HEK293 (cell line): ENCODE results near the gene RNASE4.

Experiments
- CTCF ChIP-seq: fragments of 450-650 bp; formaldehyde crosslinking; IDR thresholded peaks from 2 replicates; pipeline ENCODE4 v1.5.1; 2016; ENCODE audit warnings: missing biosample characterization, missing genetic modification characterization
- KLF16 ChIP-seq: fragments of 450-650 bp; formaldehyde crosslinking; IDR thresholded peaks from 2 replicates; pipeline ENCODE4 v1.5.1; 2017; ENCODE audit warnings: missing biosample characterization, missing genetic modification characterization
- PATZ1 ChIP-seq: fragments of 450-650 bp; formaldehyde crosslinking; IDR thresholded peaks from 2 replicates; pipeline ENCODE4 v1.5.1; 2016; ENCODE audit warnings: missing biosample characterization, missing genetic modification characterization
- PBX3 ChIP-seq: sonication (generic); formaldehyde crosslinking; IDR thresholded peaks from 2 replicates; pipeline ENCODE4 v1.8.1; 2022; ENCODE audit warnings: mild to moderate bottlenecking, moderate library complexity, missing genetic modification reagents
- REST ChIP-seq: fragments of 450-650 bp; formaldehyde crosslinking; IDR thresholded peaks from 2 replicates; pipeline ENCODE4 v1.5.1; 2016; ENCODE audit warnings: missing biosample characterization, missing genetic modification characterization
- SETDB1 ChIP-seq: IDR thresholded peaks from one replicate; pipeline ENCODE4 v1.6.1; 2017; ENCODE audit warnings: mild to moderate bottlenecking, low read length, moderate library complexity, mixed read lengths; ENCODE audit not compliant: insufficient read length
- ZBTB48 ChIP-seq: fragments of 450-650 bp; formaldehyde crosslinking; IDR thresholded peaks from 2 replicates; pipeline ENCODE4 v1.5.1; 2016; ENCODE audit warnings: missing biosample characterization, missing genetic modification characterization
- ZNF157 ChIP-seq: fragments of 450-650 bp; formaldehyde crosslinking; IDR thresholded peaks from 2 replicates; pipeline ENCODE4 v1.5.1; 2016; ENCODE audit warnings: missing biosample characterization, missing genetic modification characterization
- ZNF169 ChIP-seq: fragments of 450-650 bp; formaldehyde crosslinking; IDR thresholded peaks from 2 replicates; pipeline ENCODE4 v1.5.1; 2016; ENCODE audit warnings: missing biosample characterization, missing genetic modification characterization
- ZNF423 ChIP-seq: fragments of 450-650 bp; formaldehyde crosslinking; IDR thresholded peaks from 2 replicates; pipeline ENCODE4 v1.5.1; 2016; ENCODE audit warnings: missing biosample characterization, missing genetic modification characterization
- ZNF561 ChIP-seq: fragments of 450-650 bp; IDR thresholded peaks from 2 replicates; pipeline ENCODE4 v1.5.1; 2018; ENCODE audit warnings: missing biosample characterization, missing genetic modification characterization, borderline replicate concordance
- ZNF670 ChIP-seq: fragments of 450-650 bp; formaldehyde crosslinking; IDR thresholded peaks from 2 replicates; pipeline ENCODE4 v1.5.1; 2016; ENCODE audit warnings: missing biosample characterization, missing genetic modification characterization, low read depth
- ZNF704 ChIP-seq: fragments of 450-650 bp; formaldehyde crosslinking; IDR thresholded peaks from 2 replicates; pipeline ENCODE4 v1.5.1; 2016; ENCODE audit warnings: missing biosample characterization, missing genetic modification characterization
- ZNF747 ChIP-seq: fragments of 450-650 bp; formaldehyde crosslinking; IDR thresholded peaks from 2 replicates; pipeline ENCODE4 v1.5.1; 2016; ENCODE audit warnings: missing biosample characterization, missing genetic modification characterization

GRCh38 chr14:20661197-20661596 is 23.2 kb upstream of the RNASE4 start:
- no peak for TF ChIP-seq ZNF157 (tag by site-specific recombination)
- no peak for TF ChIP-seq ZNF423 (tag by site-specific recombination)
- TF ChIP-seq CTCF, result no peak
- no peak for TF ChIP-seq KLF16 (tag by site-specific recombination)
- TF ChIP-seq SETDB1, result no peak
- no peak for TF ChIP-seq ZNF747 (tag by site-specific recombination)
- TF ChIP-seq PBX3 (CRISPR knock-in tag), result no peak
- TF ChIP-seq ZNF169 (tag by site-specific recombination), result no peak
- no peak for TF ChIP-seq REST (tag by site-specific recombination)
- TF ChIP-seq ZBTB48 (tag by site-specific recombination), result no peak
- TF ChIP-seq ZNF561 (tag by site-specific recombination), result no peak
- no peak for TF ChIP-seq ZNF670
- TF ChIP-seq PATZ1 (tag by site-specific recombination), result no peak
- TF ChIP-seq ZNF704 (tag by site-specific recombination), result no peak
